Measurements from ENCODE around the gene SIRT2. TPM values are rescaled to one million over a fixed set of nuclear protein-coding genes. Genes with fewer than 3 reads are reported as not detected.
A peak's percentile ranks its signal among the peaks of the same experiment; 100 is the strongest.

The SIRT2 gene
- total and polyA plus RNA-seq, 2 donors (not counting 1 experiment from before 2014, with no cell fraction given) = 42.4 to 65.9 TPM

DNA sequence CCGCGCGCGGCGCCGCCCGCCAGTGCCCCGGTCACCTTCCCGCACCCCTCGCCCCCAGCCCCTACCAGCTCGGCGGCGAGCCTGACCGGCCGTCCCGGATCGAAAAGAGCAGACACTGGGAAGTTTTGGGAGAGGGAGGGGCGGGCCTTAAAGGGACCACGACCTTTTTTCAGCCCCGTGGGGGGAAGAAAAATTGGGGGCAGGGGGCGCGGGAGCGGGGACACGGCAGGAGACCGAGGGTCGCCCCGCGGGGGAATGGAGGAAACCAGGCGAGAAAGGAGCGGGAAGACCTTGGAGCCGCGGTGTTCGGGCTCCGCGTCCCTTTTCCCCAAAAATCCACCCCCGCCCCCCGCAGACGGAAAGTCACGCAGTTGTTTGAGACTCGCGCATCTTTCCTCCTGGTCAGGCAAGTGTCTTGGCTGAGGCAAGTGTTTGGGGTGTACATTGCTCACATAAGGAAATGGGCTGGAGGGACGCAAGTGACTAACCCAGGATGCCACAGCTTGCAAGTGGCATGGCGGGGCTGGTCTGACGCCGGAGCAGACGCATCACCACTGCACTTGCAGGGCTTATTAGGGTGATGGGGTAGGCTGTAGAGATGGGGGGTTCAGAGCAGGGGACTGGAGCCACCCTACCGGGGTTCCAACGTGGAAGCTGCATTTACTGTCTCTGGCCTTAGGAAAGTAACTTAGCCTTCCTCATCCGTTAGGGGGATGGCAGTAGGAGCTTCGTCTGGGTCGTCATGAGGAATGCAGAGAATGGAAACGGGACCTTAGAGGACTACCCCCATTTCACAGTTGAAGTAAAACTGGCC lies 47.0 kb downstream of the SIRT2 start:
- 2% methylated on average over 40 of the region's 52 CpGs for WGBS (ENCODE audit: insufficient coverage)
- peaks cover 54% of the 10 kb centered on the region for H3K4me1 Mint-ChIP-seq
- Histone ChIP-seq H3K4me3 (ENCODE audit: control extremely low read depth in 1 of 5, extremely low read depth in 1 of 5, insufficient read depth in 1 of 5, low read depth in 2 of 5, low read length in 4 of 5) (peak overlapping the region; percentile 70 to 93 (median 83)), H3K79me2 (ENCODE audit: control insufficient read depth, insufficient read depth, low read length) (peaks cover 16% of the 10 kb centered on the region), H3K9me3 (ENCODE audit: control extremely low read depth in 1 of 3, control insufficient read depth in 2 of 3, insufficient read depth in 1 of 3, low read length in 2 of 3) (peaks cover 0 to 7% (median 0%) of the 10 kb centered on the region in 3 donors), H4K20me1 (ENCODE audit: control insufficient read depth, insufficient read depth, low read length, poor library complexity, severe bottlenecking) (peaks cover 17% of the 10 kb centered on the region), H3K9ac (ENCODE audit: low read length) (peak overlapping the region; percentile 77), H2AFZ (ENCODE audit: insufficient read depth, low read depth, low read length, poor library complexity, severe bottlenecking) (peak overlapping the region; percentile 76), H3K27me3 (replicated peaks in 1 of 4; ENCODE audit: control extremely low read depth in 1 of 4, control insufficient read depth in 3 of 4, insufficient read depth in 4 of 4, low read length in 3 of 4) (no peaks in the 10 kb centered on the region), H3K4me2 (replicated peaks; ENCODE audit: low read depth, low read length, poor library complexity, severe bottlenecking) (peak overlapping the region; percentile 76), H3K27ac (ENCODE audit: low read length in 2 of 2) (peak overlapping the region; percentile 95 to 96), H3K36me3 (replicated peaks in 1 of 2; ENCODE audit: control extremely low read depth in 1 of 2, control insufficient read depth in 1 of 2, extremely low read depth in 1 of 2, insufficient read depth in 2 of 2, low read length in 1 of 2) (peaks cover 2 to 14% of the 10 kb centered on the region in 2 experiments), H3K4me1 (ENCODE audit: control insufficient read depth in 2 of 2, insufficient read depth in 2 of 2, low read length in 2 of 2) (peaks cover 38 to 53% of the 10 kb centered on the region in 2 donors)
- intact Hi-C loops (cut with micrococcal nuclease) = loop anchor here (1.0 to 5.0 kb wide), 2 partner anchors 35 to 205 kb away; partner anchors contain the start of gene ACTN4
- CTCF ChIA-PET = interaction anchor here (0.8 to 4.6 kb wide), 9 partner anchors 8 to 218 kb away, joined by 3 to 62 read pairs (median 6); partner anchors contain the start of genes MRPS12, RINL and SARS2
- H3K27me3 Mint-ChIP-seq = no peaks in the 10 kb centered on the region
- no peaks in the 10 kb centered on the region for H3K9me3 Mint-ChIP-seq (ENCODE audit: insufficient read depth)
- DNase-seq (peak; percentile 74), ATAC-seq (ENCODE audit: low read depth) (no peak)
- H3K27ac Mint-ChIP-seq = peak overlapping the region; percentile 100
- TF ChIP-seq, protein P1, sequence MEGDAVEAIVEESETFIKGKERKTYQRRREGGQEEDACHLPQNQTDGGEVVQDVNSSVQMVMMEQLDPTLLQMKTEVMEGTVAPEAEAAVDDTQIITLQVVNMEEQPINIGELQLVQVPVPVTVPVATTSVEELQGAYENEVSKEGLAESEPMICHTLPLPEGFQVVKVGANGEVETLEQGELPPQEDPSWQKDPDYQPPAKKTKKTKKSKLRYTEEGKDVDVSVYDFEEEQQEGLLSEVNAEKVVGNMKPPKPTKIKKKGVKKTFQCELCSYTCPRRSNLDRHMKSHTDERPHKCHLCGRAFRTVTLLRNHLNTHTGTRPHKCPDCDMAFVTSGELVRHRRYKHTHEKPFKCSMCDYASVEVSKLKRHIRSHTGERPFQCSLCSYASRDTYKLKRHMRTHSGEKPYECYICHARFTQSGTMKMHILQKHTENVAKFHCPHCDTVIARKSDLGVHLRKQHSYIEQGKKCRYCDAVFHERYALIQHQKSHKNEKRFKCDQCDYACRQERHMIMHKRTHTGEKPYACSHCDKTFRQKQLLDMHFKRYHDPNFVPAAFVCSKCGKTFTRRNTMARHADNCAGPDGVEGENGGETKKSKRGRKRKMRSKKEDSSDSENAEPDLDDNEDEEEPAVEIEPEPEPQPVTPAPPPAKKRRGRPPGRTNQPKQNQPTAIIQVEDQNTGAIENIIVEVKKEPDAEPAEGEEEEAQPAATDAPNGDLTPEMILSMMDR (IDR thresholded peaks at IDR 0.05) = no peak
- no peak for TF ChIP-seq EZH2 (IDR thresholded peaks at IDR 0.05; ENCODE audit: borderline replicate concordance, insufficient read depth, low read depth, low read length, poor library complexity, severe bottlenecking)
- peak overlapping the region; percentile 100 for H3K4me3 Mint-ChIP-seq
- POLR2A ChIA-PET = interaction anchor here (0.6 to 8.7 kb wide), 8 partner anchors 9 to 804 kb away, joined by 3 to 237 read pairs (median 7); partner anchors contain the start of genes ECH1, NFKBIB, RINL and SIRT2
